Putamen (tissue), 1 donor: ENCODE data around the gene AP2S1.
"Not testable (repeated sequence)": the region's sequence is repeated elsewhere in the genome, so short reads cannot be mapped to it uniquely, and the experiment has no call there.

ENCODE experiments used
- DNase-seq: peaks from one replicate; pipeline ENCODE4 v3.0.0-alpha.2; 2016; ENCODE audit warnings: low spot score

Gene AP2S1

DNA sequence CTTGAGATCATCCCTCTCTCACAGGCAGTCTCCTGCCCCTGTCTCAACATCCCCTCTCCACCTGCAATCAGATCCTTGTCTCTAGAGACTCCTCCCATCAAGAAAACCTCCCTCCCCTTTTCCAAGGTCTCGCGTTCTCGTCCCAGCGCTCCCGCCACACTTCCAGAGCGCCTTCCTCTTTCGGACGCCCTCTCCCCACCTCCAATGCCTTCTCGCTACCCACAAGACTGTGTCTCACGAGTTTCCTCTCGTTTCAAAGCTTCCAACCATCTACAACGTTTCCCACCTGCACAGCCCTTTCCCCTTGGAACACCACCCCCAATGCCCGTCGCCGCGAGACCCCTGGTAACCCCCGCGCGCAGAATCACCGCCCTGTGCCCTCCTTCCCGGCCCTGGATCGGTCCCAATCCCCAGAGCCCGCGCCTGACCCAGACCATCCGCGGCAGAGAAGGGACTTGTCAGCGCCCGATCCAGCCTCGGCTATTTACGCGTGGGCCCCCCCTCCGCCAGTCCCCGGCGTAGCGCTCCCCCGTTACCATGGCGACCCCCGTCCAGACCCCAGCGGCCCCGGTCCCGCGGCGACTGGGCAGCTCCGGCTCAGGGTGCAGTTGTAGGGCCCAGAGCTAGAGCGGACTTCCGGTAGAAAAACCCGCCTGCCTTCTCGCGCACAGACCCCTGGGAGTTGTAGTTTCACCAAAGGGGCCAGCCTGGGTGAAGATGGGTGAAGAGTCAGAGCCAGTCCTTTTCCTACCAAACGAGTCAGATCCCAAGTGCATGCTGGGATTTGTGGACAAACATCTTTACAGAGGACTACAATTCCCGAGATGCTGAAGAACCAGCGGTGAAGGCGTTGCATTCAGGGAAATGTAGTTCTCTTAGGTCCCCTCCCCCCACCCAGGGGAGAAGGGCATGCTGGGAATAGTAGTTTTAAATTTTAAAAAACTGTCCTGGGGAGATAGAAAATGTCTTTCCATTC is at the start of gene AP2S1:
Gene AP2S1 (minus strand): TSS at position 619 of the 976 bp plus-strand sequence. CDS start 80 bp downstream, at position 539.
- DNase-seq = peak; percentile 99

- no peak for DNase-seq
Observed at GRCh38 chr19:46900341-46900740, 49.7 kb upstream of the AP2S1 start.

DNA sequence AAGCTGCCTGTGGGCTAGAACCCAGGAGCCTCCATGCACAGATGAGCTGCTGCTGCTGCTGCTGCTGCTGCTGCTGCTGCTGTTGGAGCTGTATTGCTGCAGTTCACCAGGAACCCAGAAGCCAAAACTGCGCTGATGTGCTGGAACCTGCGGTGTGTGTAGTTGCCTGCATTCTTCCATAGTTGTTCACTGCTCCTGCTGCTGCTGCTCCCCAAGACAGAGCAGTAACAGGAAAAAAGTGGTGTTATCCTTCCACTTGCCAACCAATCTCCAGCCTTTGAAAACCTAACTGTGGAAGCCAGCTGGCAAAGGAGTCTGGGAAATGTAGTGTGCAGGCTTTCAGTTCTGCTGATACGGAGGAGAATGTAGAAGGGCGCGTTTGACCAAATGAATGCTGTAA is 48.1 kb upstream of the AP2S1 start:
- peak; percentile 49 for DNase-seq

DNA sequence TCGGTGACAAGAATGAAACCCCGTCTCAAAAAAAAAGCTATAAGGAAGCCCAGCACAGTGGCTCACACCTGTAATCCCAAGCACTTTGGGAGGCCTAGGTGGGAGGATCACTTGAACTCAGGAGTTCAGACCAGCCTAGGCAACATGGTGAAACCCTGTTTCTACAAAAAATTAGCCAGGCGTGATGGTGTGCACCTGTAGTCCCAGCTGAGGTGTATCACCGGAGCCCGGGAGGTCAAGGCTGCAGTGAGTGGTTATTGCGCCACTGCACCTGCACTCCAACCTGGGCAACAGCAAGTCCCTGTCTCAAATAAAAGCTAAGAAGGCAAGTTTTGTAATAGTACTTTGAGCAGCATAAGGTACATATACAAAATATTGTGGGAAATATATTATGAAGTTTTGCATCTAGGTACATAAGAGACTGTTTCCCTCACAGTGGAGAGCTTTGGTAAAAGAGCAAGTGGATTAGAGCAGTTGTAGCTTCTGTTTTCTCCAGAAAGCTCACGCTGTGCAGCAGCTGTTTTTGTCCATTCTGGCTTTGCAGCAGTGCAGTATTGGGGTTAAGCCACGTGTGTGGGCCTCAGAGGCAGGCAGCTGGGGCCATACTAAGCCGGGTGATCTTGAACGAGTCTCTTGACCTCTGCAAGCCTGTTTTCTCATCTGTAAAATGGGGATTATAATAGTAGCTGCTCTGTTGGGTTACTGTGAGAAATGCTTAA is 45.6 kb upstream of the AP2S1 start:
- no peak for DNase-seq

DNA sequence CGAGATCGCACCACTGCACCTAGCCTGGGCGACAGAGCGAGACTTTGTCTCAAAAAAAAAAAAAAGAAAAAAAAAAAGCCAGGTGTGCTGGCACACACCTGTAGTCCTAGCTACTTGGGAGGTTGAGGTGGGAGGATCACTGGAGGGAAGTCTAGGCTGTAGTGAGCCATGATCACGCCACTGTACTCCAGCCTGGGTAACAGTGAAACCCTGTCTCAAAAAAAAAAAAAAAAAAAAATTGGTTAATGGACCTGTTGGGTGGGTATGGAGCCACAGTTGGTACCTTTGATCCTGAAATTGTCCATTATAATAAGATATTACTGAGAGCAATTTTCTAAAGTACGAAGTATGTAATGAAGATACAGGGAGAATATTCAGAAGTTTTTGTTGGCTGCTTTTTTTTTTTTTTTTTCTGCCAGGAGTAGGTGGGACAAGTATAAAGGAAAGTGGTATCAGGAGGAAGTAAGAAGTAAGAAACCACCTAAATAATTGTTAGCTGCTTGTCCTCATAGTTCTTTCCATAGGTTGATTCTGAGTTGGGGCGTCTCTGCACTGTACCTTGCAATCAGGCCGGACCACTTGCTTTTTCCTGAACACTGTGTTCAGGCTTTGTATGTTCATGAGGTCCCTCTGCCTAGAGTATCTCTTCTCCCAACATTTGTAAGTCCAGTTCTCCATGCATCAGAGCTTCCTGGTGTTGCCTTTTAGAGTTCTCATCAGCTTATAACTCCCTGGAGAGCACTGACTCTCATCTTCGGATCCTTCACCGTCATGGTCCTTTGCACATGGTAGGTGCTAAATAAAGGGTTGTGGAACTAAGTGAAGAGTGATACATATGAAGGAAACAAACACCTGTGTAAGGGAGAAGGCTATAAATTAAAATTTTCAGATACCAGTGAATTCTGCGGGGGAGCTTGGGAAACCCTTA is 41.9 kb upstream of the AP2S1 start:
- no peak for DNase-seq

DNA sequence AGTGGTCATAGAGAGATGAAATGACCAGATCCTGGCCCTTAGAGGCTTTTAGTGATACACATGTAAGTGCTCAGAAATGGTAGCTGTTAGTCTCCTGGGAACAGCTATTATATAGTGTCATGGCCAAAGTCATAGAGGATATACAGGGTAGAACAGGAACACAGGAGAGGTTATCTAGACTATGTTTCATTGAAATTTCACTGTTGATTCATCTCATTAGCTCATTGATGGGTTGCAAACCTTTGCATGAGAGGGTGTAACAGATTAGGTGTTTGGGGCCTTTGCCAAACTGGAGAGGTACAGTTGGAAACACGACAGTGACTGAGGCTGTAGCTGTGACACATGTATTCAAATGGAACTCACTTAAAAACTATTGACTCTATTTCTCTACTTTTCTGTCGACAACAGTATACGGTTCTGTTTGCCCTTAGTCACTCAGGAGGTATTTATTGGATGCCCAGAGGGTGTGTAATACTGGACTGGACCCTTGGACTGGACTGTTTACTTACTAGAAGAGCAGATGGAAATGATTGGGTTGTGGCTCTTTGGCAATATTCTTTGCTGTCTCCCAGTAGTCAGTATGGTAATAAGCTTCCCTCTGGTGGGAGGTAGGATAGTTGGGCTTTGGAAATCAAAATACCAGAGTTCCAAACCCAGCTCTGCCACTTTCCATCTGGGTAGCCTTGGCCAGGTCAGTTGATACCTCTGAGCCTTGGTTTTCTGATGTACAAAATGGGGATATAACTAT is 40.0 kb upstream of the AP2S1 start:
- no peak for DNase-seq

- DNase-seq = no peak
Observed at GRCh38 chr19:46887240-46887782, 36.7 kb upstream of the AP2S1 start.

DNA sequence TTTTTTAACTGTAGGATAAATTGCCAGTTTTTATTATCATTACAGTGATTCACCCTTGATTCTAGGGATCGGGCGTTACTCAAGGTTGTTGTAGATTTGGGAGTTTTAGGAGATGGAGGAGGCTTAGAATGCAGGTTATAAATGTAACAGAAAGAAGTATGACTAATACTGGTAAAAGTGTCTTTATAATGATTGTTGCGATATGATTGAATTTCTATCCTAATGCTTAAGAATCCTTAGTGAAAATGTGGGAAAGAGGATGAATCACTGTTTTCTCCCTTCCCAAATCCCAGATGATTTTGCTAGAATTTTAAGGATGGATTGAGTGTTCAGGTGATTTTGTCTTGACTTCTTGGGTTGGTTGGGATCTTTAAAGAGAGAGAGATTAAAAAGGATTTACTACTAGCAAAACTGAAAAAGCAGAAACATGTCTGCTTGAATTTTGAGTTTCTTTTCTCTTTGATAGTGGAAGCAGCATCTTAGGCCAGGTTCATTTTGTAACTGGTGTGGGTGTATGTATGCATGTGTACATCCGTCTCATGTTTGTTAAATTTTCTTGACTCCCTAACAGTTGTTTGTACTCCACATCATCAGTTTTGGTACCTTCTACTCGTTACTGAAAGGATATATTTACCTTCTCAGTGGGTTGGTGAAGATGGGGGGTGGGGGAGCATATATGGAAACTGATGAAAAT is 36.0 kb upstream of the AP2S1 start:
- no peak for DNase-seq

DNA sequence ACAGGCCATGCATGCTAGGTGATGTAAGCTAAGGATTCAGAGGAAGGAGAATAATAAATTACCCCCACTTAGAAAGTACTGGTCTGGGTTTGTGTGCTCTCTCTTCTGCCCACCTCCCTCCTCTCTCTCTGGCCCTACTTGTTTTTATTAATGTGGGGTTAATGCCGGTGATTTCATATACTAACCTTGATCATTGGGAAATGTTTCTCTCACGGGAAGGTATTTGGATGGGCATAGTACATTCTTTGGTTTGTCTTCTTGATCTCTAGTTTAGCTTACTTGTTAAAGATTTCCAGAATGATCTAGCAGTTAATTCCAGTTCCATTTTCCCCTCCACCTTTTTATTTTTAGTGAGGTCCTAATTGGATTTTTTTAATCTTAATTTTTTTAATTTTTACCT is 34.8 kb upstream of the AP2S1 start:
- DNase-seq = no peak

GRCh38 chr19:46882751-46883150 is 32.1 kb upstream of the AP2S1 start:
- not testable (repeated sequence) for DNase-seq

DNA sequence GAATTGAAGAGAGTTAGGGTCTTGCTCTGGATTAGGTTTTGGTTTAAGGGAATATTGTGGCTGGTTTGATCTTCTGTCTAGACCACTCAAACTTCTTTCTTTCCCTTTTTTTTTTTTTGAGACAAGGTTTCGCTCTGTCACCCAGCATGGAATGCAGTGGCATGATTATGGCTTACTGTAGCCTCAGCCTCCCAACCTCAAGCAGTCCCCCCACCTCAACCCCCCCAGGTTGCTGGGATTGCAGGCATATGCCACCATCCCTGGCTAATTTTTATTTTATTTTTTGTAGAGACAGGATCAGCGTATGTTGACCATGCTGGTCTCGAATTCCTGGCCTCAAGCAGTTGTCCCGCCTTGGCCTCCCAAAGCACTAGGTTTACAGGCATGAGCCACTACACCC is 31.4 kb upstream of the AP2S1 start:
- DNase-seq = no peak

DNA sequence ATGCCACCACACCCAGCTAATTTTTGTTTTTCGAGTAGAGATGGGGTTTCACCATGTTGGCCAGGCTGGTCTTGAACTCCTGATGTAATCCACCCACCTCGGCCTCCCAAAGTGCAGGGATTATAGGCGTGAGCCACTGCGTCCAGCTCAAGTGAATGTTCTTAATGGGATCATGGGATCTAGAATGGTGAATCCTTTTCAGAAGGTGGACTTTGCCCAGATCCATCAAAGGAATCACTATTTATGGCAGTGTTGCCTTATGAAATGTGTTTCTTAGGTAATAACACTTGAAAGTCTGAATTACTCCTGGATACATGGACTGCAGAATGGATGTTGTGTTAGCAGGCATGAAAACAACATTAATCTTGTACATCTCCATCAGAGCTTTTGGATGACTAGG is 30.4 kb upstream of the AP2S1 start:
- no peak for DNase-seq

- DNase-seq = no peak
Observed at GRCh38 chr19:46880431-46880830, 29.8 kb upstream of the AP2S1 start.

- DNase-seq = no peak
Observed at GRCh38 chr19:46878613-46879375, 28.1 kb upstream of the AP2S1 start.

- DNase-seq = no peak
Observed at GRCh38 chr19:46875657-46876056, 25.0 kb upstream of the AP2S1 start.

GRCh38 chr19:46875234-46875633 is 24.6 kb upstream of the AP2S1 start:
- no peak for DNase-seq

- DNase-seq = no peak
Observed at GRCh38 chr19:46872967-46873366, 22.3 kb upstream of the AP2S1 start.

- not testable (repeated sequence) for DNase-seq
Observed at GRCh38 chr19:46871173-46871572, 20.5 kb upstream of the AP2S1 start.

DNA sequence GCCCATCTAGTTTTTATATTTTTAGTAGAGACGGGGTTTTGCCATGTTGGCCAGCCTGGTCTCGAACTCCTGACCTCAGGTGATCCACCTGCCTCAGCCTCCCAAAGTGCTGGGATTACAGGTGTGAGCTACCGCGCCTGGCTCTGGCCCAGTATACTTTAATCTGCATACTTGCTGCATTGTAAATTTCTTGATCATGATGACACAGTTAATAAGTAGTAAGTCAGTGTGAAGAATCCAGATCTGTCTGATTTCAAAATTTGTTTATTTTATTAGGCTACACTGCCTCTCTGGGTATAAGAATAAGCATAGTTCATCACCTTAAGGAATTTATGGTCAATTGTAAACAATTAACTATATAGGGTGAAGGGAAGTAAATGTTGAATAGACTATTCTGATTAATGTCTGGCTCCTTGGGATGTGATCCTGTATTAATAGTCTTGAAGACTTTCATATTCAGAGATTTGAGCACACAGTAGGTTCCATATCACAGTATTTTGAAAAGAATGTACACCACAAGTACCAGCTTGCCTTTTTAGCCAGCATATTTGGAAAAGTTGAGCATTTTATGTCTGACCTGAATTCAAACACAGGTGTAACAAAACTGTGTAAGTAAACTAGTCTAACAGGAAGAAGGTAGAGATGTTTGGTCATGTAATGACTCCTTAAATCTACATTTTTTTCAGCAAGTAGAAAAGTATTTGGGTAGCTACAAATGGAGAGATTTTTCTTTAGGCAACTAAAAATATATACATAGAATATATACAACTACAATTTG is 17.6 kb upstream of the AP2S1 start:
- no peak for DNase-seq
